Smooth muscle cell (in vitro differentiated cells): ENCODE data around the gene CACNG1. TPM values are rescaled to one million over a fixed set of nuclear protein-coding genes. Genes with fewer than 3 reads are reported as not detected.

Experiments used
- DNase-seq: peaks from one replicate; lab custom pipeline; 2025; ENCODE audit not compliant: unreplicated experiment; lab: John Stamatoyannopoulos, UW
- H2AFZ ChIP-seq: fragments of 200-600 bp; sonication (generic); 2 replicates; pipeline ENCODE4 v1.6.0; 2016; ENCODE audit warnings: antibody characterized with exemption, low read depth, mild to moderate bottlenecking
- H3F3A ChIP-seq: fragments of 200-600 bp; sonication (generic); 2 replicates; pipeline ENCODE4 v1.6.0; 2017; ENCODE audit warnings: antibody characterized with exemption, low read depth
- H3K27ac ChIP-seq: fragments of 200-600 bp; sonication (generic); 2 replicates; pipeline ENCODE4 v1.5.1; 2016; ENCODE audit warnings: low read depth, mild to moderate bottlenecking
- H3K27me3 ChIP-seq: fragments of 200-600 bp; sonication (generic); 2 replicates; pipeline ENCODE4 v1.6.1; 2016; ENCODE audit warnings: low read depth, mild to moderate bottlenecking
- H3K36me3 ChIP-seq: fragments of 200-600 bp; sonication (generic); 2 replicates; pipeline ENCODE4 v1.5.1; 2016; ENCODE audit warnings: low read depth
- H3K4me1 ChIP-seq: fragments of 200-600 bp; sonication (generic); 2 replicates; pipeline ENCODE4 v1.5.1; 2016; ENCODE audit warnings: low read depth
- H3K4me2 ChIP-seq: fragments of 200-600 bp; sonication (generic); 2 replicates; pipeline ENCODE4 v1.6.0; 2016; ENCODE audit warnings: mild to moderate bottlenecking
- H3K4me3 ChIP-seq: fragments of 200-600 bp; sonication (generic); 2 replicates; pipeline ENCODE4 v1.5.1; 2016; ENCODE audit warnings: mild to moderate bottlenecking
- H3K79me2 ChIP-seq: fragments of 200-600 bp; sonication (generic); 2 replicates; pipeline ENCODE4 v1.6.0; 2016; ENCODE audit warnings: low read depth, mild to moderate bottlenecking
- H3K9ac ChIP-seq: fragments of 200-600 bp; sonication (generic); 2 replicates; pipeline ENCODE4 v1.6.0; 2016; ENCODE audit warnings: low read depth
- H3K9me3 ChIP-seq: fragments of 200-600 bp; sonication (generic); replicated peaks from 2 replicates; pipeline ENCODE4 v1.5.1; 2016; ENCODE audit warnings: low read depth
- H4K20me1 ChIP-seq: fragments of 200-600 bp; sonication (generic); 2 replicates; pipeline ENCODE4 v1.6.0; 2016; ENCODE audit warnings: low read depth
- WGBS: methylation state at CpG from one replicate; pipeline ENCODE4 v1.1.7; 2016; ENCODE audit warnings: low lambda C conversion rate; 5-methylcytosine and 5-hydroxymethylcytosine counted together
- polyA plus RNA-seq: library from polyadenylated mRNA; unstranded; fragments of >200 nt; fragmentation: Nextera tagmentation; extraction: Ambion mirVana; gene quantifications from 2 replicates; pipeline ENCODE4 v1.2.1, GENCODE V29; 2016
- total RNA-seq: library from RNA; depleted of rRNA; stranded (reverse); fragments of >200 nt; gene quantifications from 2 replicates; pipeline ENCODE4 v1.2.3, GENCODE V29; 2014
- TF ChIP-seq, protein P1 (sequence below): fragments of 200-600 bp; sonication (generic); IDR thresholded peaks from 2 replicates; pipeline ENCODE4 v1.5.1; 2017; ENCODE audit warnings: borderline replicate concordance, mild to moderate bottlenecking, antibody characterized with exemption; ENCODE audit not compliant: insufficient read depth, poor library complexity, severe bottlenecking

Gene CACNG1
- total and polyA plus RNA-seq, 2 experiments from 2014 or later, result not detected

- peaks cover 6% of the 10 kb centered on the region for H3K9me3 ChIP-seq
- 94% methylated on average over 19 of the region's 19 CpGs for WGBS
- H3K9ac ChIP-seq, result no peak overlapping the region
- no peaks in the 10 kb centered on the region for H3K27me3 ChIP-seq
- H3F3A ChIP-seq, result no peaks in the 10 kb centered on the region
- H3K4me3 ChIP-seq, result no peak overlapping the region
- TF ChIP-seq, protein P1, sequence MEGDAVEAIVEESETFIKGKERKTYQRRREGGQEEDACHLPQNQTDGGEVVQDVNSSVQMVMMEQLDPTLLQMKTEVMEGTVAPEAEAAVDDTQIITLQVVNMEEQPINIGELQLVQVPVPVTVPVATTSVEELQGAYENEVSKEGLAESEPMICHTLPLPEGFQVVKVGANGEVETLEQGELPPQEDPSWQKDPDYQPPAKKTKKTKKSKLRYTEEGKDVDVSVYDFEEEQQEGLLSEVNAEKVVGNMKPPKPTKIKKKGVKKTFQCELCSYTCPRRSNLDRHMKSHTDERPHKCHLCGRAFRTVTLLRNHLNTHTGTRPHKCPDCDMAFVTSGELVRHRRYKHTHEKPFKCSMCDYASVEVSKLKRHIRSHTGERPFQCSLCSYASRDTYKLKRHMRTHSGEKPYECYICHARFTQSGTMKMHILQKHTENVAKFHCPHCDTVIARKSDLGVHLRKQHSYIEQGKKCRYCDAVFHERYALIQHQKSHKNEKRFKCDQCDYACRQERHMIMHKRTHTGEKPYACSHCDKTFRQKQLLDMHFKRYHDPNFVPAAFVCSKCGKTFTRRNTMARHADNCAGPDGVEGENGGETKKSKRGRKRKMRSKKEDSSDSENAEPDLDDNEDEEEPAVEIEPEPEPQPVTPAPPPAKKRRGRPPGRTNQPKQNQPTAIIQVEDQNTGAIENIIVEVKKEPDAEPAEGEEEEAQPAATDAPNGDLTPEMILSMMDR, result no peak
- H3K27ac ChIP-seq, result no peak overlapping the region
- H4K20me1 ChIP-seq, result no peaks in the 10 kb centered on the region
- H3K36me3 ChIP-seq, result no peaks in the 10 kb centered on the region
- DNase-seq, result no peak
- no peaks in the 10 kb centered on the region for H3K79me2 ChIP-seq
- H3K4me1 ChIP-seq, result no peaks in the 10 kb centered on the region
- no peak overlapping the region for H3K4me2 ChIP-seq
- no peak overlapping the region for H2AFZ ChIP-seq
Observed at GRCh38 chr17:67054011-67054591, 9.7 kb downstream of the CACNG1 start.

DNA sequence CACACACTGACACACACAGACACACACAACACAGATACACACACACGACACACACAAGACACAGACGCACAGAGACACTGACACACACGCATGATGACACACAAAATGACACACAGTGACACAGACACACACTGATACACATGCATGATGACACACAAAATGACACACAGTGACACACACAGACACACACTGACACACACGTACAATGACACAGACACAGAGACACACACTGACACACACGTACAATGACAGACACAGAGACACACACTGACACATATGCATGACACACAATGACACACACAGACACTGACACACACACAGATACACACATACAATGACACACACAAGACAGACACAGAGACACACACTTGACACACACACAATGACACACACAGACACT lies 10.3 kb downstream of the CACNG1 start:
- no peaks in the 10 kb centered on the region for H3F3A ChIP-seq
- H3K4me3 ChIP-seq, result no peak overlapping the region
- H4K20me1 ChIP-seq, result no peaks in the 10 kb centered on the region
- H3K79me2 ChIP-seq, result no peaks in the 10 kb centered on the region
- H3K4me2 ChIP-seq, result no peak overlapping the region
- H3K9ac ChIP-seq, result no peak overlapping the region
- no peaks in the 10 kb centered on the region for H3K4me1 ChIP-seq
- 68% methylated on average over 5 of the region's 5 CpGs for WGBS
- DNase-seq, result no peak
- no peak overlapping the region for H3K27ac ChIP-seq
- H3K9me3 ChIP-seq, result peaks cover under 1% of the 10 kb centered on the region
- TF ChIP-seq, protein P1, result no peak
- no peaks in the 10 kb centered on the region for H3K27me3 ChIP-seq
- no peak overlapping the region for H2AFZ ChIP-seq
- H3K36me3 ChIP-seq, result no peaks in the 10 kb centered on the region

GRCh38 chr17:67055041-67055443 lies 10.7 kb downstream of the CACNG1 start:
- no peaks in the 10 kb centered on the region for H3K79me2 ChIP-seq
- H4K20me1 ChIP-seq, result no peaks in the 10 kb centered on the region
- H3K9ac ChIP-seq, result no peak overlapping the region
- H3K4me3 ChIP-seq, result no peak overlapping the region
- DNase-seq, result no peak
- H3K27me3 ChIP-seq, result no peaks in the 10 kb centered on the region
- H3K4me1 ChIP-seq, result no peaks in the 10 kb centered on the region
- WGBS, result 90% methylated on average over 19 of the region's 19 CpGs
- no peaks in the 10 kb centered on the region for H3F3A ChIP-seq
- TF ChIP-seq, protein P1, result no peak
- H2AFZ ChIP-seq, result no peak overlapping the region
- no peak overlapping the region for H3K4me2 ChIP-seq
- no peaks in the 10 kb centered on the region for H3K36me3 ChIP-seq
- no peaks in the 10 kb centered on the region for H3K9me3 ChIP-seq
- H3K27ac ChIP-seq, result no peak overlapping the region
